Naive thymus-derived CD4-positive, alpha-beta T cell (primary cell): ENCODE data around the gene PRPS2. TPM values are rescaled to one million over a fixed set of nuclear protein-coding genes. Genes with fewer than 3 reads are reported as not detected.

ENCODE experiments used
- ATAC-seq: fragments of 150-1000 bp; cut with Tn5 transposase; 2 replicates; pipeline ENCODE4 v1.10.0; 2021; ENCODE audit warnings: mild to moderate bottlenecking, moderate library complexity
- CTCF ChIA-PET: fragments of 350-600 bp; sonication (Branson Sonifier 250); formaldehyde crosslinking; loops from one replicate; lab custom pipeline; 2021; ENCODE audit warnings: antibody characterized with exemption; lab: Charles Lee
- POLR2A ChIA-PET: fragments of 350-600 bp; sonication (Branson Sonifier 250); formaldehyde crosslinking; loops from one replicate; lab custom pipeline; 2021; ENCODE audit warnings: antibody characterized with exemption, inconsistent platforms; lab: Charles Lee
- DNase-seq, 9 donors: peaks; one replicate each; pipeline versions ENCODE4 v3.0.0 to v3.0.0-alpha.2; 2020 to 2022; ENCODE audit warnings: mixed read lengths in 1 of 9
- H3K27ac ChIP-seq: one replicate; pipeline ENCODE4 v1.7.0; 2013; ENCODE audit warnings: mild to moderate bottlenecking, low read depth, low read length, moderate library complexity
- H3K27me3 ChIP-seq, 2 donors: one replicate each; pipeline ENCODE4 v1.7.0; 2013; ENCODE audit warnings: low read length in 2 of 2, mild to moderate bottlenecking in 2 of 2, moderate library complexity in 2 of 2; ENCODE audit not compliant: control insufficient read depth in 2 of 2, insufficient read depth in 2 of 2
- H3K36me3 ChIP-seq, 3 experiments: 1 replicate in 2 of 3; 2 replicates in 1 of 3; pipeline ENCODE4 v1.7.0; 2013; ENCODE audit warnings: low read length in 3 of 3, mild to moderate bottlenecking in 3 of 3, moderate library complexity in 1 of 3; ENCODE audit not compliant: insufficient read depth in 3 of 3, control insufficient read depth in 2 of 3
- H3K4me1 ChIP-seq, 2 donors: one replicate each; pipeline ENCODE4 v1.7.0; 2013; ENCODE audit warnings: low read length in 2 of 2, mild to moderate bottlenecking in 2 of 2, moderate library complexity in 1 of 2; ENCODE audit not compliant: control insufficient read depth in 2 of 2, insufficient read depth in 2 of 2
- H3K4me3 ChIP-seq: 2 replicates; pipeline ENCODE4 v1.7.0; 2013; ENCODE audit warnings: mild to moderate bottlenecking, low read length
- H3K9me3 ChIP-seq, 3 experiments: 1 replicate in 2 of 3; 2 replicates in 1 of 3; pipeline ENCODE4 v1.7.0; 2013; ENCODE audit warnings: low read length in 3 of 3; ENCODE audit not compliant: control insufficient read depth in 2 of 3
- H3K27ac Mint-ChIP-seq, 9 donors: one replicate each; pipeline ENCODE4 v1.8.0; 2020 to 2022; ENCODE audit warnings: mixed read lengths in 9 of 9, mild to moderate bottlenecking in 8 of 9, moderate library complexity in 5 of 9, inconsistent platforms in 2 of 9
- H3K27me3 Mint-ChIP-seq, 5 donors: one replicate each; pipeline ENCODE4 v1.8.0; 2021 to 2022; ENCODE audit warnings: mixed read lengths in 5 of 5, mild to moderate bottlenecking in 1 of 5
- H3K36me3 Mint-ChIP-seq, 5 donors: one replicate each; pipeline ENCODE4 v1.8.0; 2020 to 2022; ENCODE audit warnings: mixed read lengths in 5 of 5, mild to moderate bottlenecking in 3 of 5, inconsistent platforms in 1 of 5
- H3K4me1 Mint-ChIP-seq, 7 donors: one replicate each; pipeline ENCODE4 v1.8.0; 2020 to 2022; ENCODE audit warnings: mixed read lengths in 7 of 7, mild to moderate bottlenecking in 3 of 7, inconsistent platforms in 1 of 7
- H3K4me3 Mint-ChIP-seq, 10 donors: one replicate each; pipeline ENCODE4 v1.8.0; 2020 to 2022; ENCODE audit warnings: mild to moderate bottlenecking in 10 of 10, mixed read lengths in 10 of 10, moderate library complexity in 6 of 10, inconsistent platforms in 2 of 10
- H3K9me3 Mint-ChIP-seq, 11 donors: one replicate each; pipeline ENCODE4 v1.8.0; 2020 to 2022; ENCODE audit warnings: mixed read lengths in 11 of 11, mild to moderate bottlenecking in 4 of 11, inconsistent platforms in 1 of 11, moderate library complexity in 1 of 11
- intact Hi-C, 2 donors: fragments of 100-400 bp; cut with micrococcal nuclease; formaldehyde crosslinking; loops; one replicate each; pipeline ENCODE4 v1.15.1; 2023
- polyA plus RNA-seq, 2 donors: library from polyadenylated mRNA; unstranded; fragments of 300-500 nt; fragmentation: Illumina TruSeq; gene quantifications; one replicate each; pipeline ENCODE4 v1.2.3, GENCODE V29; 2021
- total RNA-seq, 6 experiments: library from RNA in 5 of 6; stranded (reverse) in 5 of 6; gene quantifications; 1 replicate in 5 of 6; 2 replicates in 1 of 6; pipeline ENCODE4 v1.2.3 and lab custom pipeline; 2021 to 2026

Gene PRPS2
- total and polyA plus RNA-seq, 7 experiments from 2014 or later = 24.7 to 95.8 (median 32.0) TPM

- peaks cover 0 to 11% (median 0%) of the 10 kb centered on the region in 5 donors for H3K36me3 Mint-ChIP-seq
- no peak for ATAC-seq
- Histone ChIP-seq H3K4me3 (peak overlapping the region; percentile 46), H3K27me3 (no peaks in the 10 kb centered on the region), H3K9me3 (no peaks in the 10 kb centered on the region), H3K27ac (peak overlapping the region; percentile 57), H3K36me3 (no peaks in the 10 kb centered on the region), H3K4me1 (peaks cover 0 to 6% of the 10 kb centered on the region in 2 donors)
- peaks cover 0 to 16% (median 8%) of the 10 kb centered on the region in 7 donors for H3K4me1 Mint-ChIP-seq
- POLR2A ChIA-PET = no interaction called here
- CTCF ChIA-PET = no interaction called here
- peak in 3 of 9 donors; percentile 2 to 5 (median 3) for DNase-seq
- intact Hi-C loops = loop anchor here in 1 of 2 donors (1.0 to 2.0 kb wide), 2 partner anchors 27 to 47 kb away; no protein-coding TSS in a partner anchor
- H3K4me3 Mint-ChIP-seq = peak overlapping the region; percentile 54 to 89 (median 80)
- H3K27ac Mint-ChIP-seq = peak overlapping the region; percentile 80 to 98 (median 92)
- H3K27me3 Mint-ChIP-seq = no peaks in the 10 kb centered on the region
- peaks cover 0 to 5% (median 0%) of the 10 kb centered on the region in 11 donors for H3K9me3 Mint-ChIP-seq
Observed at GRCh38 chrX:12843668-12844279, 52.6 kb downstream of the PRPS2 start.

GRCh38 chrX:12844319-12844718, 53.1 kb downstream of the PRPS2 start:
- POLR2A ChIA-PET = no interaction called here
- no peaks in the 10 kb centered on the region for H3K27me3 ChIP-seq
- no peaks in the 10 kb centered on the region for H3K36me3 ChIP-seq
- DNase-seq = no peak
- no peaks in the 10 kb centered on the region for H3K9me3 ChIP-seq
- Mint-ChIP-seq H3K4me3 (peak overlapping the region in 9 of 10 donors; percentile 57 to 89 (median 81)), H3K27me3 (no peaks in the 10 kb centered on the region), H3K36me3 (peaks cover 0 to 14% (median 0%) of the 10 kb centered on the region in 5 donors), H3K4me1 (peaks cover 0 to 16% (median 8%) of the 10 kb centered on the region in 7 donors), H3K9me3 (peaks cover 0 to 6% (median 0%) of the 10 kb centered on the region in 11 donors), H3K27ac (peak overlapping the region in 8 of 9 donors; percentile 80 to 98 (median 93))
- intact Hi-C loops = loop anchor here in 1 of 2 donors (1.0 to 2.0 kb wide), 2 partner anchors 28 to 46 kb away; no protein-coding TSS in a partner anchor
- CTCF ChIA-PET = no interaction called here
- H3K4me1 ChIP-seq = peaks cover 0 to 6% of the 10 kb centered on the region in 2 donors
- H3K27ac ChIP-seq = peak overlapping the region; percentile 57
- no peak for ATAC-seq
- peak overlapping the region; percentile 46 for H3K4me3 ChIP-seq

- H3K27ac Mint-ChIP-seq = no peak overlapping the region
- peaks cover 0 to 7% (median 0%) of the 10 kb centered on the region in 5 donors for H3K36me3 Mint-ChIP-seq
- Histone ChIP-seq H3K4me1 (no peaks in the 10 kb centered on the region), H3K4me3 (no peak overlapping the region), H3K9me3 (no peaks in the 10 kb centered on the region), H3K27me3 (no peaks in the 10 kb centered on the region), H3K27ac (no peak overlapping the region), H3K36me3 (no peaks in the 10 kb centered on the region)
- intact Hi-C loops = no loop called here
- H3K4me3 Mint-ChIP-seq = no peak overlapping the region
- ChIA-PET CTCF (no interaction called here), POLR2A (no interaction called here)
- H3K4me1 Mint-ChIP-seq = peaks cover 0 to 10% (median 0%) of the 10 kb centered on the region in 7 donors
- ATAC-seq (no peak), DNase-seq (no peak)
- peaks cover 0 to 3% (median 0%) of the 10 kb centered on the region in 5 donors for H3K27me3 Mint-ChIP-seq
- peaks cover 0 to 25% (median 5%) of the 10 kb centered on the region in 11 donors for H3K9me3 Mint-ChIP-seq
Observed at GRCh38 chrX:12865359-12865758, 74.1 kb downstream of the PRPS2 start.

GRCh38 chrX:12866451-12867377, 75.5 kb downstream of the PRPS2 start, which contains the start of gene TLR7:
Gene TLR7, plus strand, starts transcription at chrX:12867072. Its CDS starts 507 bp downstream, at chrX:12867579.
- peak within 1 kb of the TSS in 2 of 9 donors; percentile 14 to 33 for H3K27ac Mint-ChIP-seq
- ATAC-seq (peak; percentile 29), DNase-seq (no peak)
- no peak within 1 kb of the TSS for H3K27ac ChIP-seq
- ChIA-PET POLR2A (no interaction called here), CTCF (no interaction called here)
- H3K9me3 ChIP-seq = no peaks in the 10 kb centered on the region
- no peak within 1 kb of the TSS for H3K4me3 ChIP-seq
- no peaks in the 10 kb centered on the region for H3K36me3 ChIP-seq
- intact Hi-C loops = no loop called here
- H3K27me3 ChIP-seq = no peaks in the 10 kb centered on the region
- no peaks in the 10 kb centered on the region for H3K27me3 Mint-ChIP-seq
- H3K4me1 ChIP-seq = no peaks in the 10 kb centered on the region
- H3K36me3 Mint-ChIP-seq = peaks cover 0 to 4% (median 0%) of the 10 kb centered on the region in 5 donors
- peaks cover 0 to 18% (median 2%) of the 10 kb centered on the region in 11 donors for H3K9me3 Mint-ChIP-seq
- H3K4me1 Mint-ChIP-seq = peaks cover 0 to 10% (median 0%) of the 10 kb centered on the region in 7 donors
- H3K4me3 Mint-ChIP-seq = peak within 1 kb of the TSS in 1 of 10 donors; percentile 47

GRCh38 chrX:12867685-12868084, 76.5 kb downstream of the PRPS2 start:
- H3K9me3 ChIP-seq = no peaks in the 10 kb centered on the region
- Mint-ChIP-seq H3K4me3 (peak overlapping the region in 1 of 10 donors; percentile 34), H3K4me1 (peaks cover 0 to 10% (median 0%) of the 10 kb centered on the region in 7 donors), H3K27ac (peak overlapping the region in 1 of 9 donors; percentile 27), H3K9me3 (peaks cover 0 to 8% (median 2%) of the 10 kb centered on the region in 11 donors), H3K36me3 (peaks cover 0 to 4% (median 0%) of the 10 kb centered on the region in 5 donors), H3K27me3 (no peaks in the 10 kb centered on the region)
- intact Hi-C loops = no loop called here
- no peak overlapping the region for H3K27ac ChIP-seq
- no peaks in the 10 kb centered on the region for H3K4me1 ChIP-seq
- H3K36me3 ChIP-seq = no peaks in the 10 kb centered on the region
- DNase-seq (no peak), ATAC-seq (no peak)
- no peak overlapping the region for H3K4me3 ChIP-seq
- H3K27me3 ChIP-seq = no peaks in the 10 kb centered on the region
- CTCF ChIA-PET = no interaction called here
- POLR2A ChIA-PET = no interaction called here

- ATAC-seq (no peak), DNase-seq (no peak)
- Histone ChIP-seq H3K27ac (no peak overlapping the region), H3K4me1 (no peaks in the 10 kb centered on the region), H3K9me3 (no peaks in the 10 kb centered on the region), H3K36me3 (no peaks in the 10 kb centered on the region), H3K27me3 (no peaks in the 10 kb centered on the region), H3K4me3 (no peak overlapping the region)
- Mint-ChIP-seq H3K9me3 (peaks cover 0 to 7% (median 0%) of the 10 kb centered on the region in 11 donors), H3K27me3 (no peaks in the 10 kb centered on the region), H3K4me3 (no peak overlapping the region), H3K4me1 (peaks cover 0 to 10% (median 0%) of the 10 kb centered on the region in 7 donors), H3K36me3 (peaks cover 0 to 4% (median 0%) of the 10 kb centered on the region in 5 donors), H3K27ac (no peak overlapping the region)
- POLR2A ChIA-PET = no interaction called here
- intact Hi-C loops = no loop called here
- CTCF ChIA-PET = no interaction called here
Observed at GRCh38 chrX:12868747-12869146, 77.5 kb downstream of the PRPS2 start.
